CD14-positive monocyte (primary cell): ENCODE measurements around the gene EHF. TPM values are rescaled to one million over a fixed set of nuclear protein-coding genes. Genes with fewer than 3 reads are reported as not detected.
"Not testable (repeated sequence)": the region's sequence is repeated elsewhere in the genome, so short reads cannot be mapped to it uniquely, and the experiment has no call there.

Experiments used
- DNase-seq, 3 donors: peaks; one replicate each; pipeline ENCODE4 v3.0.0-alpha.2; 2011 to 2022
- H2AFZ ChIP-seq: 2 replicates; pipeline ENCODE4 v1.6.0; 2012; ENCODE audit warnings: mild to moderate bottlenecking, low read depth, low read length, inconsistent platforms; ENCODE audit not compliant: insufficient read depth, poor library complexity, severe bottlenecking
- H3K27ac ChIP-seq, 2 donors: 1 replicate in 1 of 2; 2 replicates in 1 of 2; pipeline ENCODE4 v1.5.1; 2012 to 2013; ENCODE audit warnings: low read length in 2 of 2, control low read depth in 1 of 2, inconsistent platforms in 1 of 2, low read depth in 1 of 2, mild to moderate bottlenecking in 1 of 2
- H3K27me3 ChIP-seq, 2 donors: one replicate each; pipeline versions ENCODE4 v1.6.0 to v1.6.1; 2011 to 2013; ENCODE audit warnings: low read length in 2 of 2; ENCODE audit not compliant: control insufficient read depth in 2 of 2, insufficient read depth in 2 of 2
- H3K36me3 ChIP-seq, 2 donors: replicated peaks in 1 of 2; 1 replicate in 1 of 2; 2 replicates in 1 of 2; pipeline versions ENCODE4 v1.5.1 to v1.6.1; 2012 to 2013; ENCODE audit warnings: low read length in 2 of 2, control low read depth in 1 of 2, inconsistent platforms in 1 of 2, mild to moderate bottlenecking in 1 of 2; ENCODE audit not compliant: insufficient read depth in 2 of 2, control insufficient read depth in 1 of 2
- H3K4me1 ChIP-seq, 2 donors: 1 replicate in 1 of 2; 2 replicates in 1 of 2; pipeline versions ENCODE4 v1.5.1 to v1.6.1; 2012 to 2013; ENCODE audit warnings: low read length in 2 of 2, control low read depth in 1 of 2, inconsistent platforms in 1 of 2, mild to moderate bottlenecking in 1 of 2, moderate library complexity in 1 of 2; ENCODE audit not compliant: insufficient read depth in 2 of 2, control insufficient read depth in 1 of 2
- H3K4me2 ChIP-seq: replicated peaks from 2 replicates; pipeline ENCODE3; 2012; ENCODE audit warnings: low read length, moderate library complexity, mild to moderate bottlenecking; ENCODE audit not compliant: poor library complexity, severe bottlenecking; ENCODE audit errors: extremely low read depth
- H3K4me3 ChIP-seq, 3 experiments: fragments of 200-600 bp in 1 of 3; sonication (generic) in 1 of 3; replicated peaks in 1 of 3; 1 replicate in 2 of 3; 2 replicates in 1 of 3; pipeline ENCODE4 v1.5.1; 2011 to 2013; ENCODE audit warnings: low read length in 3 of 3, mild to moderate bottlenecking in 3 of 3, control low read depth in 2 of 3, low read depth in 2 of 3, inconsistent platforms in 1 of 3, moderate library complexity in 1 of 3
- H3K79me2 ChIP-seq: 2 replicates; pipeline ENCODE4 v1.6.0; 2012; ENCODE audit warnings: mild to moderate bottlenecking, control low read depth, inconsistent platforms, low read length, moderate library complexity; ENCODE audit not compliant: insufficient read depth
- H3K9ac ChIP-seq: 2 replicates; pipeline ENCODE4 v1.6.0; 2017; ENCODE audit warnings: low read length, mild to moderate bottlenecking; ENCODE audit not compliant: insufficient read depth, poor library complexity, severe bottlenecking
- H3K9me3 ChIP-seq, 2 donors: replicated peaks in 1 of 2; 1 replicate in 1 of 2; 2 replicates in 1 of 2; pipeline versions ENCODE4 v1.5.1 to v1.6.1; 2012 to 2013; ENCODE audit warnings: low read length in 2 of 2, control low read depth in 1 of 2; ENCODE audit not compliant: control insufficient read depth in 1 of 2, insufficient read depth in 1 of 2
- H4K20me1 ChIP-seq: 2 replicates; pipeline ENCODE4 v1.6.0; 2012; ENCODE audit warnings: mild to moderate bottlenecking, low read length, control low read depth, moderate library complexity; ENCODE audit not compliant: insufficient read depth
- H3K27ac Mint-ChIP-seq, 7 donors: one replicate each; pipeline ENCODE4 v1.8.0; 2020; ENCODE audit warnings: mild to moderate bottlenecking in 7 of 7, mixed read lengths in 7 of 7, moderate library complexity in 6 of 7, inconsistent platforms in 2 of 7
- H3K27me3 Mint-ChIP-seq, 3 donors: one replicate each; pipeline ENCODE4 v1.8.0; 2021 to 2022; ENCODE audit warnings: low read depth in 3 of 3, mild to moderate bottlenecking in 3 of 3, mixed read lengths in 3 of 3, moderate library complexity in 3 of 3, inconsistent platforms in 1 of 3
- H3K36me3 Mint-ChIP-seq, 2 donors: one replicate each; pipeline ENCODE4 v1.8.0; 2020; ENCODE audit warnings: mixed read lengths in 2 of 2, inconsistent platforms in 1 of 2, mild to moderate bottlenecking in 1 of 2
- H3K4me1 Mint-ChIP-seq: one replicate; pipeline ENCODE4 v1.8.0; 2020; ENCODE audit warnings: mild to moderate bottlenecking, mixed read lengths
- H3K4me3 Mint-ChIP-seq, 2 donors: one replicate each; pipeline ENCODE4 v1.8.0; 2020; ENCODE audit warnings: mild to moderate bottlenecking in 2 of 2, mixed read lengths in 2 of 2, moderate library complexity in 1 of 2
- H3K9me3 Mint-ChIP-seq, 7 donors: one replicate each; pipeline ENCODE4 v1.8.0; 2020 to 2022; ENCODE audit warnings: mixed read lengths in 7 of 7, mild to moderate bottlenecking in 6 of 7, moderate library complexity in 6 of 7, inconsistent platforms in 2 of 7
- CTCF ChIP-seq: fragments of 200-600 bp; IDR thresholded peaks from one replicate; pipeline ENCODE4 v1.8.0; 2022; ENCODE audit warnings: antibody characterized with exemption, mild to moderate bottlenecking
- WGBS: methylation state at CpG from one replicate; pipeline ENCODE4 v1.1.5; 2013; ENCODE audit warnings: missing lambda C conversion rate; ENCODE audit not compliant: insufficient coverage; 5-methylcytosine and 5-hydroxymethylcytosine counted together
- intact Hi-C, 2 donors: fragments of 100-400 bp; cut with micrococcal nuclease; formaldehyde crosslinking; loops; one replicate each; pipeline versions ENCODE4 v1.15.0 to v1.15.1; 2023
- polyA plus RNA-seq, 3 donors: library from polyadenylated mRNA; depleted of rRNA in 1 of 3; unstranded in 2 of 3; stranded (reverse) in 1 of 3; fragments of 300-500 nt in 2 of 3; fragments of >200 nt in 1 of 3; fragmentation: Illumina TruSeq in 2 of 3; gene quantifications; 1 replicate in 2 of 3; 2 replicates in 1 of 3; pipeline ENCODE4 v1.2.3, GENCODE V29; 2012 to 2021

Gene EHF
- polyA plus RNA-seq, 3 donors, result 0.17 to 0.21 TPM; not detected in 1

DNA sequence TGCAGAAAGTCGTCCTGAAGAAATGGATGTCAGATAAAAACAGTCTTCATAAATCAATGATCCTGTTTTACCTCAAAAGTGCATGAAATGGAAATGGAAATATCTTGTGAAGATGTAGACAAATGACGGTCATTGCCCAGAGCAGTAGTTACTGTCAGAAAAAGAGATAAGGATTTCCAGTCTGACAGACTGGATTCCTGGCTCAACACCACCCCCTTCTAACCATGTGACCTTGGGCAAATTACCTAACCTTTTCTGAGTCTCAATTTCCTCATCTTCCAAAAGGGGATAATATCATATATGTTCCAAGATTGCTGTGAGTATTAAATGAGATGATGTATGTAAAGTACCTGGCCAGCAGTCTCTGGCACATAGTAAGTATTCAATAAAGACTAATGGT lies 32.9 kb upstream of the EHF start:
- intact Hi-C loops, result loop anchor here (5.0 to 10.0 kb wide), 4 partner anchors 67 to 817 kb away; no protein-coding TSS in a partner anchor
- no peaks in the 10 kb centered on the region for H3K9me3 Mint-ChIP-seq
- no peak overlapping the region for H3K4me2 ChIP-seq

DNA sequence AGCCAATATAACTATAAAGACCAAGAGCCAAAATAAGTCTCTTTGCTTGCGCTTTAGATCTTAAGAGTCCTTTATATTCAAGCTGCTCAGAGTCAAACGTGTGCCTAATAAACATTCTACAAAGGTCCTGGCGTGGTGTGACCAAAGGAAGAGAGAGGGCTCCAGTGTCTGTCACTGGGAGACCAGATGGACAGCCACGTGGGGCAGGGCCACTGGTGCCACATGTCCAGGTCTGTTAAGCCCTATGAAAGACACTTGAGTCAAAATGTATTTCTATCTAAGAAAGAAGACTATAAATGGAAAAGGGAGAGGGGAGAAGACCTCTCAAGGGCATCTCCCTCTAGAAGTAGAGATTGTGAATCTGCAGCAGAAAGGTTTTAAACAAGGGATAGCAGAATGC lies 32.2 kb upstream of the EHF start:
- peaks cover 36 to 38% of the 10 kb centered on the region in 2 donors for H3K4me1 ChIP-seq
- H3K79me2 ChIP-seq, result no peaks in the 10 kb centered on the region
- no peaks in the 10 kb centered on the region for H3K27me3 ChIP-seq
- H3K9me3 ChIP-seq, result no peaks in the 10 kb centered on the region
- peaks cover 0 to 8% (median 5%) of the 10 kb centered on the region in 3 donors for H3K27me3 Mint-ChIP-seq
- H3K36me3 ChIP-seq, result no peaks in the 10 kb centered on the region
- no peaks in the 10 kb centered on the region for H3K9me3 Mint-ChIP-seq
- H3K4me3 Mint-ChIP-seq, result no peak overlapping the region
- no peak for DNase-seq
- TF ChIP-seq CTCF, result no peak
- WGBS, result 75% methylated on average over 2 of the region's 4 CpGs
- H3K27ac Mint-ChIP-seq, result no peak overlapping the region
- no peaks in the 10 kb centered on the region for H4K20me1 ChIP-seq
- no peak overlapping the region for H3K4me2 ChIP-seq
- H3K9ac ChIP-seq, result no peak overlapping the region
- H3K27ac ChIP-seq, result no peak overlapping the region
- H3K4me3 ChIP-seq, result no peak overlapping the region
- H3K36me3 Mint-ChIP-seq, result no peaks in the 10 kb centered on the region
- peaks cover 46% of the 10 kb centered on the region for H3K4me1 Mint-ChIP-seq
- intact Hi-C loops, result loop anchor here (5.0 to 10.0 kb wide), 4 partner anchors 66 to 816 kb away; no protein-coding TSS in a partner anchor
- H2AFZ ChIP-seq, result no peak overlapping the region

More for the DNA sequence above, 32.9 kb upstream of the EHF start:
- no peak overlapping the region for H3K4me3 ChIP-seq
- no peaks in the 10 kb centered on the region for H4K20me1 ChIP-seq
- Mint-ChIP-seq H3K4me3 (no peak overlapping the region), H3K27me3 (peaks cover 0 to 8% (median 5%) of the 10 kb centered on the region in 3 donors), H3K4me1 (peaks cover 39% of the 10 kb centered on the region), H3K36me3 (no peaks in the 10 kb centered on the region), H3K27ac (no peak overlapping the region)
- peak in 1 of 3 donors; percentile 11 for DNase-seq
- H2AFZ ChIP-seq, result no peak overlapping the region
- no CpG with 5 or more reads among the region's 2 CpGs for WGBS
- no peaks in the 10 kb centered on the region for H3K79me2 ChIP-seq
- no peaks in the 10 kb centered on the region for H3K36me3 ChIP-seq
- no peaks in the 10 kb centered on the region for H3K27me3 ChIP-seq
- no peak for TF ChIP-seq CTCF
- H3K4me1 ChIP-seq, result peaks cover 31% of the 10 kb centered on the region in 2 donors
- H3K27ac ChIP-seq, result no peak overlapping the region
- no peak overlapping the region for H3K9ac ChIP-seq
- H3K9me3 ChIP-seq, result no peaks in the 10 kb centered on the region

GRCh38 chr11:34589177-34589576 lies 31.7 kb upstream of the EHF start:
- intact Hi-C loops, result loop anchor here (5.0 to 10.0 kb wide), 4 partner anchors 66 to 816 kb away; no protein-coding TSS in a partner anchor
- H3K27me3 Mint-ChIP-seq, H3K36me3 Mint-ChIP-seq, H3K36me3 ChIP-seq, H3K79me2 ChIP-seq, H3K4me3 Mint-ChIP-seq, H2AFZ ChIP-seq, H3K27me3 ChIP-seq, H3K4me3 ChIP-seq, H3K9ac ChIP-seq, H3K9me3 ChIP-seq, H3K27ac ChIP-seq, H4K20me1 ChIP-seq, H3K4me2 ChIP-seq, H3K9me3 Mint-ChIP-seq, H3K27ac Mint-ChIP-seq, DNase-seq: not testable (repeated sequence)
- peaks cover 51% of the 10 kb centered on the region for H3K4me1 Mint-ChIP-seq
- WGBS, result 81% methylated on average over 4 of the region's 7 CpGs
- peaks cover 40 to 43% of the 10 kb centered on the region in 2 donors for H3K4me1 ChIP-seq
